ENCODE data around the gene DNAH8.

GRCh38 chr6:38702558-38703397, 12.3 kb upstream of the DNAH8 start, which contains the start of gene GLO1:
- no peak for TF ChIP-seq CTCF (IDR thresholded peaks at IDR 0.05; ENCODE audit: insufficient read depth, low read depth, low read length)
- no peak for TF ChIP-seq EZH2 (IDR thresholded peaks at IDR 0.05; ENCODE audit: insufficient read depth, low read length)
